Esophagus squamous epithelium (tissue), 5 donors: ENCODE data around the gene GNG14. TPM values are rescaled to one million over a fixed set of nuclear protein-coding genes. Genes with fewer than 3 reads are reported as not detected.

Experiments
- DNase-seq: peaks from one replicate; lab custom pipeline; 2025; lab: John Stamatoyannopoulos, UW
- H3K27ac ChIP-seq, 4 donors: fragments of 200-600 bp; sonication (generic); one replicate each; pipeline ENCODE4 v1.5.1; 2016 to 2019; ENCODE audit warnings: mild to moderate bottlenecking in 1 of 4
- H3K27me3 ChIP-seq, 4 donors: fragments of 200-600 bp; sonication (generic); 1 replicate in 3 of 4; 2 replicates in 1 of 4; pipeline versions ENCODE4 v1.5.1 to v1.6.0; 2017 to 2021; ENCODE audit warnings: antibody characterized with exemption in 1 of 4
- H3K36me3 ChIP-seq, 3 donors: fragments of 200-600 bp; sonication (generic); one replicate each; pipeline ENCODE4 v1.5.1; 2016 to 2019
- H3K4me1 ChIP-seq, 3 donors: fragments of 200-600 bp; sonication (generic); one replicate each; pipeline ENCODE4 v1.5.1; 2017 to 2019
- H3K4me3 ChIP-seq, 4 donors: fragments of 200-600 bp; sonication (generic); 1 replicate in 3 of 4; 2 replicates in 1 of 4; pipeline ENCODE4 v1.5.1; 2016 to 2019; ENCODE audit warnings: mild to moderate bottlenecking in 2 of 4, moderate library complexity in 1 of 4
- H3K9me3 ChIP-seq, 3 donors: fragments of 200-600 bp; sonication (generic); one replicate each; pipeline ENCODE4 v1.5.1; 2016 to 2019
- CTCF ChIP-seq, 6 experiments: fragments of 450-650 bp in 4 of 6; fragments of 200-600 bp in 2 of 6; sonication (generic) in 2 of 6; IDR thresholded peaks; one replicate each; pipeline ENCODE4 v1.5.1; 2016 to 2019; ENCODE audit warnings: antibody characterized with exemption in 6 of 6, mild to moderate bottlenecking in 4 of 6, moderate library complexity in 4 of 6
- POLR2A ChIP-seq, 4 donors: fragments of 450-650 bp; IDR thresholded peaks; one replicate each; pipeline ENCODE4 v1.6.1; 2017; ENCODE audit warnings: antibody characterized with exemption in 4 of 4, mild to moderate bottlenecking in 4 of 4, moderate library complexity in 3 of 4
- WGBS, 2 donors: methylation state at CpG; one replicate each; pipeline ENCODE4 v1.1.5; 2018; 5-methylcytosine and 5-hydroxymethylcytosine counted together
- intact Hi-C: fragments of 100-400 bp; cut with DNase I; formaldehyde crosslinking; loops from one replicate; pipeline ENCODE4 v1.15.0; 2022
- total RNA-seq, 4 donors: library from RNA; depleted of rRNA; stranded (reverse); fragments of >200 nt; gene quantifications; one replicate each; pipeline ENCODE4 v1.1.0, GENCODE V29; 2016
- donor health status: DM: yes; HTN: yes; CAD: no.

GNG14 gene
- total RNA-seq, 4 donors from 2014 or later, result not detected

GRCh38 chr19:12681074-12681987, 6.5 kb upstream of the GNG14 start, which contains the start of gene DHPS:
TSS of gene DHPS (minus strand) at chr19:12681880. CDS start at chr19:12681766, 114 bp downstream.
- whole genome bisulfite sequencing, 2 donors, result 0 to 1% methylated on average over 26 to 39 of the region's 68 CpGs
- peak; percentile 66 for DNase-seq

GRCh38 chr19:12685831-12686230, 2.0 kb upstream of the GNG14 start:
- WGBS, 2 donors, result 80 to 89% methylated on average over 3 of the region's 3 CpGs
- Histone ChIP-seq H3K4me3 (no peak overlapping the region), H3K27ac (no peak overlapping the region), H3K27me3 (no peaks in the 10 kb centered on the region), H3K36me3 (peaks cover 0 to 19% (median 0%) of the 10 kb centered on the region in 3 donors), H3K9me3 (no peaks in the 10 kb centered on the region), H3K4me1 (peaks cover 0 to 8% (median 6%) of the 10 kb centered on the region in 3 donors)
- no peak for TF ChIP-seq CTCF (IDR thresholded peaks at IDR 0.05)
- TF ChIP-seq POLR2A (IDR thresholded peaks at IDR 0.05), result no peak
- intact Hi-C loops, result no loop called here
- DNase-seq, result no peak

More at GRCh38 chr19:12681074-12681987, 6.5 kb upstream of the GNG14 start, which contains the start of gene DHPS:
- H3K4me1 ChIP-seq, result peaks cover 0 to 28% (median 18%) of the 10 kb centered on the region in 3 donors
- intact Hi-C loops, result no loop called here
- peak in 2 of 6 experiments; percentile 9 to 16 for TF ChIP-seq CTCF (IDR thresholded peaks at IDR 0.05)
- peak in 2 of 4 donors; percentile 55 to 58 for TF ChIP-seq POLR2A (IDR thresholded peaks at IDR 0.05)
- H3K27me3 ChIP-seq, result no peaks in the 10 kb centered on the region
- peaks cover 20 to 40% (median 24%) of the 10 kb centered on the region in 3 donors for H3K36me3 ChIP-seq
- no peaks in the 10 kb centered on the region for H3K9me3 ChIP-seq
- peak within 1 kb of the TSS; percentile 96 to 99 (median 97) for H3K27ac ChIP-seq
- H3K4me3 ChIP-seq, result peak within 1 kb of the TSS; percentile 79 to 100 (median 93)

- intact Hi-C loops, result no loop called here
- Histone ChIP-seq H3K36me3 (peaks cover 0 to 28% (median 0%) of the 10 kb centered on the region in 3 donors), H3K9me3 (no peaks in the 10 kb centered on the region), H3K4me3 (no peak overlapping the region), H3K4me1 (no peaks in the 10 kb centered on the region), H3K27me3 (no peaks in the 10 kb centered on the region), H3K27ac (no peak overlapping the region)
- TF ChIP-seq POLR2A (IDR thresholded peaks at IDR 0.05), result no peak
- no peak for TF ChIP-seq CTCF (IDR thresholded peaks at IDR 0.05)
- 100% methylated on average over 1 to 2 of the region's 12 CpGs for WGBS, 2 donors
- DNase-seq, result no peak
Observed at GRCh38 chr19:12689012-12689411, 1.2 kb downstream of the GNG14 start.

GRCh38 chr19:12689581-12690216, 1.9 kb downstream of the GNG14 start:
- Histone ChIP-seq H3K27ac (no peak overlapping the region), H3K36me3 (peaks cover 0 to 28% (median 0%) of the 10 kb centered on the region in 3 donors), H3K4me1 (peaks cover 0 to under 1% (median 0%) of the 10 kb centered on the region in 3 donors), H3K4me3 (no peak overlapping the region), H3K9me3 (no peaks in the 10 kb centered on the region), H3K27me3 (no peaks in the 10 kb centered on the region)
- no peak for DNase-seq
- 76 to 83% methylated on average over 11 to 19 of the region's 26 CpGs for WGBS, 2 donors
- intact Hi-C loops, result no loop called here
- TF ChIP-seq CTCF (IDR thresholded peaks at IDR 0.05) (no peak), POLR2A (IDR thresholded peaks at IDR 0.05) (no peak)
